ENCODE results near the gene JMJD8. TPM values are rescaled to one million over a fixed set of nuclear protein-coding genes. Genes with fewer than 3 reads are reported as not detected.
A peak's percentile ranks its signal among the peaks of the same experiment; 100 is the strongest.

The JMJD8 gene, protein sequence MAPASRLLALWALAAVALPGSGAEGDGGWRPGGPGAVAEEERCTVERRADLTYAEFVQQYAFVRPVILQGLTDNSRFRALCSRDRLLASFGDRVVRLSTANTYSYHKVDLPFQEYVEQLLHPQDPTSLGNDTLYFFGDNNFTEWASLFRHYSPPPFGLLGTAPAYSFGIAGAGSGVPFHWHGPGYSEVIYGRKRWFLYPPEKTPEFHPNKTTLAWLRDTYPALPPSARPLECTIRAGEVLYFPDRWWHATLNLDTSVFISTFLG
- total RNA-seq (10 to 100 TPM; 68.9 to 72.6 TPM), polyA plus RNA-seq (ENCODE audit: insufficient read length in 6 of 6) (10 to 100 TPM; 41.7 to 53.0 (median 43.7) TPM)
- long read RNA-seq, donor 1, transcript JMJD8-201 (9 exons, 2,038 nt) = major isoform, 13 of 25 reads
- long read RNA-seq, donor 1, partial matches to known transcripts = 5 of 25 reads
- long read RNA-seq, donor 1, other reads (novel, unspliced or antisense) = 0 of 25 reads
- long read RNA-seq, donor 2, transcript JMJD8-201 (9 exons, 2,038 nt) = major isoform, 10 of 14 reads
- long read RNA-seq, donor 2, partial matches to known transcripts = 0 of 14 reads
- long read RNA-seq, donor 2, other reads (novel, unspliced or antisense) = 0 of 14 reads
- long read RNA-seq, donor 3, partial matches to known transcripts = 0 of 5 reads
- long read RNA-seq, donor 3, other reads (novel, unspliced or antisense) = 0 of 5 reads
- long read RNA-seq, donor 4, partial matches to known transcripts = 2 of 15 reads
- long read RNA-seq, donor 4, other reads (novel, unspliced or antisense) = 10 of 15 reads
- long read RNA-seq, donor 5, transcript JMJD8-201 (9 exons, 2,038 nt) = major isoform, 7 of 11 reads
- long read RNA-seq, donor 5, partial matches to known transcripts = 0 of 11 reads
- long read RNA-seq, donor 5, other reads (novel, unspliced or antisense) = 0 of 11 reads
- long read RNA-seq, donor 6, transcript JMJD8-201 (9 exons, 2,038 nt) = major isoform, 9 of 10 reads
- long read RNA-seq, donor 6, partial matches to known transcripts = 0 of 10 reads
- long read RNA-seq, donor 6, other reads (novel, unspliced or antisense) = 0 of 10 reads
- long read RNA-seq, donor 7, transcript JMJD8-201 (9 exons, 2,038 nt) = major isoform, 7 of 8 reads
- long read RNA-seq, donor 7, partial matches to known transcripts = 0 of 8 reads
- long read RNA-seq, donor 7, other reads (novel, unspliced or antisense) = 0 of 8 reads
- long read RNA-seq, donor 8, transcript JMJD8-201 (9 exons, 2,038 nt) = major isoform, 9 of 123 reads
- long read RNA-seq, donor 8, partial matches to known transcripts = 38 of 123 reads
- long read RNA-seq, donor 8, other reads (novel, unspliced or antisense) = 74 of 123 reads
- long read RNA-seq, donor 9 = 0 reads
- long read RNA-seq, donor 10, transcript JMJD8-202 (8 exons, 823 nt) = minor isoform, 5 of 56 reads
- long read RNA-seq, donor 10, transcript JMJD8-203 (8 exons, 1,015 nt) = minor isoform, 8 of 56 reads
- long read RNA-seq, donor 10, transcript JMJD8-201 (9 exons, 2,038 nt) = major isoform, 15 of 56 reads
- long read RNA-seq, donor 10, partial matches to known transcripts = 9 of 56 reads
- long read RNA-seq, donor 10, other reads (novel, unspliced or antisense) = 19 of 56 reads
- long read RNA-seq, donor 11 = 0 reads
- long read RNA-seq, donor 12, transcript JMJD8-201 (9 exons, 2,038 nt) = major isoform, 5 of 107 reads
- long read RNA-seq, donor 12, partial matches to known transcripts = 93 of 107 reads
- long read RNA-seq, donor 12, other reads (novel, unspliced or antisense) = 5 of 107 reads

DNA sequence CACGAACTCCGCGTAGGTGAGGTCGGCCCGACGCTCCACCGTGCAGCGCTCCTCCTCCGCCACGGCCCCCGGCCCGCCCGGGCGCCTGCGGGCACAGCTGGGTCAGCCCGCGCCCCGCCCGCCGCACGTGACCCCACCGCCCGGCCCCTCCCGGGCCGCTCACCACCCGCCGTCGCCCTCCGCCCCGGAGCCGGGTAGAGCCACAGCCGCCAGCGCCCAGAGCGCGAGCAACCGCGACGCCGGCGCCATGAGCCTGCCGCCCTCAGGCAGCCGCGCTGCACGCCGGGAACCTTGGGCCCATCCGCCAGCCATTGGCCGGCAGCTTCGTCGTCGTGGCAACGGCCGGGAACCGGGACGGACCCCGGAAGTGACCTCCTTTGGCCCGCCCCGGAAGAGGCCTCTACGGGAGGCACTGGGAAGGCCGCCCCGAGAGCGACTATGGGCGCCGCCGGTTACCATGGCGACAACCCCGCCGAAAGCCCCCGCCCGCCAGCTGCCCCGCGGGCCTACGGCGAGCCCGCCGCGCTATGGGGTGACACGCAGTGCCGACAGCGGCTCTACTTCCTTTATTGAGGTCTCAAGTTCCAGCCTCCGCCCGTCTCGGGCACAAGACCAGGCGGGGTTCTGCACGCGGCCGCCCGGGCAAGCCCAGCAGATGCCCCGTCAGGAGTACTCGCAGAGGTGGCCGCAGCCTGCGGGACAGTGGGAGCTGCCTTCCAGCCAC is at the start of gene JMJD8:
Gene JMJD8, minus strand, starts transcription at position 264 of the 724 bp plus-strand sequence. Its CDS starts 15 bp downstream, at position 249.
- intact Hi-C loops (cut with DNase I) = no loop called here
- H3K9me3 ChIP-seq = no peaks in the 10 kb centered on the region
- peaks cover 31 to 67% of the 10 kb centered on the region in 2 donors for H3K4me1 ChIP-seq
- peaks cover 0 to 53% of the 10 kb centered on the region in 2 donors for H3K36me3 ChIP-seq
- peak within 1 kb of the TSS; percentile 62 to 89 for H3K27ac ChIP-seq
- TF ChIP-seq, protein P1, sequence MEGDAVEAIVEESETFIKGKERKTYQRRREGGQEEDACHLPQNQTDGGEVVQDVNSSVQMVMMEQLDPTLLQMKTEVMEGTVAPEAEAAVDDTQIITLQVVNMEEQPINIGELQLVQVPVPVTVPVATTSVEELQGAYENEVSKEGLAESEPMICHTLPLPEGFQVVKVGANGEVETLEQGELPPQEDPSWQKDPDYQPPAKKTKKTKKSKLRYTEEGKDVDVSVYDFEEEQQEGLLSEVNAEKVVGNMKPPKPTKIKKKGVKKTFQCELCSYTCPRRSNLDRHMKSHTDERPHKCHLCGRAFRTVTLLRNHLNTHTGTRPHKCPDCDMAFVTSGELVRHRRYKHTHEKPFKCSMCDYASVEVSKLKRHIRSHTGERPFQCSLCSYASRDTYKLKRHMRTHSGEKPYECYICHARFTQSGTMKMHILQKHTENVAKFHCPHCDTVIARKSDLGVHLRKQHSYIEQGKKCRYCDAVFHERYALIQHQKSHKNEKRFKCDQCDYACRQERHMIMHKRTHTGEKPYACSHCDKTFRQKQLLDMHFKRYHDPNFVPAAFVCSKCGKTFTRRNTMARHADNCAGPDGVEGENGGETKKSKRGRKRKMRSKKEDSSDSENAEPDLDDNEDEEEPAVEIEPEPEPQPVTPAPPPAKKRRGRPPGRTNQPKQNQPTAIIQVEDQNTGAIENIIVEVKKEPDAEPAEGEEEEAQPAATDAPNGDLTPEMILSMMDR (IDR thresholded peaks at IDR 0.05) = no peak
- no peaks in the 10 kb centered on the region for H3K27me3 ChIP-seq
- ATAC-seq (peak; percentile 72), DNase-seq (peak; percentile 91 to 100 (median 97))
- peak within 1 kb of the TSS; percentile 68 to 79 for H3K4me3 ChIP-seq

DNA sequence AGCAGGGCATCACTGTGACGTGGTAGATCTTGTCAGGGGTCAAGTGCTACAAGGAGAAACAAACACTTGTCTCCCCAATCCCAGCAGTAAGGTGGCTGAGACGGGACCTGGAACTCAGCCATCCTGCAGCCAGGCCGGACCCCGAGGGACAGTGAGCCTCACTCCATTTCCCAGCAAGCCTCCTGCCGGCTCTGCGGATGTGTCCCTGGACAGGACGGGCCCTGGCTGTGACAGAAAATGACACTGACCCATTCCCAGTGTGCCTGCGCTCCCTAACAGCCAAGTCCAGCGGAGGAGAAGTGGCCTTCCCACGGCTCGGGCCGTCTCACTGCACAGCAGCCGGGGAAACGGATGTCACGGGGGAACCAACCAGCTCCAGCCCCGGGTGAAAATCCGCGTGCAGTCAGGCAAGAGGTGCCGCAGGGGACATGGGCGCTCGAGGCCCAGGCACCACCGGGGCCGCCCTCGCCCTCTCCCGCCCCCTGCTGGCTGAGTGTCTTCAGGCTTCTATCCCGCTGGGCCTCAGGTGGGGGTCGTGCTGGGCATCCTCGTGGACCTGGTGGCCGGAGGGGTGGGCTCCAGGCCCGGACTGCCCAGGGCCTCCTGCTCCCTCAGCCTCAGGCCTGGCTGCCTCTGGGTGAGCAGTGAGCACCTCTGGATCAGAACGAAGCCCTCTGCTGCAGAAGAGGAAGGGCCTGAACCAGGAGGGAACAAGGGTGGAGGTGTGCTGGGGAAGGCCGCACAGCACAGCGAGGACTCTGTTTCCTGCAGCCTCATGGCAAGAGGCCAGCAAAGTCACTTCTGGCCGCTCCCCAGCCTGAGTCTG is 49.5 kb upstream of the JMJD8 start:
- TF ChIP-seq, protein P1 (IDR thresholded peaks at IDR 0.05) = no peak
- Histone ChIP-seq H3K9me3 (no peaks in the 10 kb centered on the region), H3K4me3 (no peak overlapping the region), H3K36me3 (peaks cover 0 to 84% of the 10 kb centered on the region in 2 donors), H3K4me1 (peaks cover 0 to 4% of the 10 kb centered on the region in 2 donors), H3K27ac (no peak overlapping the region), H3K27me3 (peaks cover 0 to 9% of the 10 kb centered on the region in 2 donors)
- peak in 1 of 4 donors; percentile 73 for DNase-seq
- no peak for ATAC-seq
- intact Hi-C loops (cut with DNase I) = no loop called here

DNA sequence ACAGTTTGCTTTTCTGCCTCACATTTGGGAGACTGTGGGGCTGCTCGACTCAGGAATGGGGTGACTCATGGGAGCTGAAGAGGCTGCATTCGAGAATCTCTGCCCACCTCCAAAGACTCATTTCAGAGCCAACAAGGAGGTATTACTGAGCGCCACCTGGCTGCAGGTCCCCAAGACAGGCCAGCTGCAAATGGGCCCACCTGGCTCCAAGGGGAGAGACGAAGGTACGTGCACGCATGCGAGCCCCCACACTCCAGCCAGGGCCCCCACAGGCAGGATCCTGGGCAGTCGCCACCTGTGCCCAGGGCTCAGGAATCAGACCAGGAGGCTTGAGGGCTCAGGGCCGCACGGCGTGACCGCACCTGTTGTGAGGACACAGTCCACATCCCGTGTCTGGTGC is 48.8 kb upstream of the JMJD8 start:
- peaks cover 0 to 16% of the 10 kb centered on the region in 2 donors for H3K27me3 ChIP-seq
- TF ChIP-seq, protein P1 (IDR thresholded peaks at IDR 0.05) = no peak
- H3K4me1 ChIP-seq = peaks cover under 1 to 10% of the 10 kb centered on the region in 2 donors
- no peak for ATAC-seq
- DNase-seq = peak in 1 of 4 donors; percentile 73
- peaks cover 0 to 82% of the 10 kb centered on the region in 2 donors for H3K36me3 ChIP-seq
- H3K4me3 ChIP-seq = no peak overlapping the region
- no peak overlapping the region for H3K27ac ChIP-seq
- no peaks in the 10 kb centered on the region for H3K9me3 ChIP-seq
- intact Hi-C loops (cut with DNase I) = no loop called here

All from left lung (tissue), 14 donors.